ENCODE results near the gene FAM167B.

DNA sequence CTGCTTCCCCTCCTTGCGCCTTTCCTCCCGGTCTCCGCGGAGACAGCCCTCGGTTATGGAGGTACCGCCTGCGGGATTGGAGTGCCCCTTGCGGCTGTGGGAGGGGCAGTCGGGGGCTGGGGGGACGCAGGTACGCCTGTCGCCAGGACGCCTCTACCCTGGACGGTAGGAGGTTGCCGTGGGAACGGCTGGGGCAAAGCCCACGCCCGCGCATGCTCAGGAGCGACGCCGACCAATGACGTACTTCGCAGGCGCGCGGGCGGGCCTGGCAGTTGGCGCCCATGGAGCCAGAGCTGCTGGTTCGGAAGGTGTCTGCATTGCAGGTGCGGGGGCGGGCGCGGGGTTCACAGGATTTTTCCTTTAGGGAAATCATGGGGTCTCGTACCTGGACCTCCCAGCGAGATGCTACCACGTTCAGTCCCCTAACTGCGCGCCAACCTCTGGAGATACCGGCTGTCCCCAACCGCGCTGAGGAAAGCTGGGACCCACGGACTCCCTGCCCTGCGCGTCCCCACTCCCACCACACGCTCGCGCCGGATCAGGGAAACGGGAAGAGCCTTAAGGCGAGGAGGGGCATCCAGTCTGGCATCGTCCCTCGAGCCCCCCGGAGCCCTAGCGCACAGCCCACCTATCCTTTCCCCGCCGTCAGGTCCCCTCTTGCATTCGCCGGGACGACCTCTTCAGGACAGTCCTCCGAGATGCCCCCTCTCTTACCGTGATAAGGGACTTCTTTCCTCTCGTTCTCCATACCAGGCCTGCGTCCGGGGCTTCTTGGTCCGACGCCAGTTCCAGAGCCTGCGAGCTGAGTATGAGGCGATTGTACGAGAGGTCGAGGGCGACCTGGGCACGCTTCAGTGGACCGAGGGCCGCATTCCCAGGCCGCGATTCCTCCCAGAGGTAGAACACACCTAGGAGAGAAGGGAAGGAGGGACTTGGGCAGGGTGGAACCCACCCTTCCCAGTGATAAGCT is 41.3 kb upstream of the FAM167B start, which contains the start of gene IQCC:
- TF ChIP-seq POLR2A (IDR thresholded peaks at IDR 0.05; ENCODE audit: low read depth, low read length) (peak; percentile 77; the same call in 1 of the 2 replicates), POLR2AphosphoS5 (IDR thresholded peaks at IDR 0.05; ENCODE audit: low read depth, low read length) (peak; percentile 81)

All from GM12892 (cell line).